ENCODE measurements around the gene MARK3. TPM values are rescaled to one million over a fixed set of nuclear protein-coding genes. Genes with fewer than 3 reads are reported as not detected.

The MARK3 gene
- total and polyA plus RNA-seq, 2 of the 13 experiments (the other 11 are each of a cell fraction or from before 2014, with no cell fraction given), result 47.7 to 56.6 TPM

- TF ChIP-seq ZFP91 (CRISPR knock-in tag; IDR thresholded peaks at IDR 0.05; ENCODE audit: borderline replicate concordance), result 0 out of 2 replicates have a peak, but pooled peaks have one; percentile 72
- TF ChIP-seq, protein P1, sequence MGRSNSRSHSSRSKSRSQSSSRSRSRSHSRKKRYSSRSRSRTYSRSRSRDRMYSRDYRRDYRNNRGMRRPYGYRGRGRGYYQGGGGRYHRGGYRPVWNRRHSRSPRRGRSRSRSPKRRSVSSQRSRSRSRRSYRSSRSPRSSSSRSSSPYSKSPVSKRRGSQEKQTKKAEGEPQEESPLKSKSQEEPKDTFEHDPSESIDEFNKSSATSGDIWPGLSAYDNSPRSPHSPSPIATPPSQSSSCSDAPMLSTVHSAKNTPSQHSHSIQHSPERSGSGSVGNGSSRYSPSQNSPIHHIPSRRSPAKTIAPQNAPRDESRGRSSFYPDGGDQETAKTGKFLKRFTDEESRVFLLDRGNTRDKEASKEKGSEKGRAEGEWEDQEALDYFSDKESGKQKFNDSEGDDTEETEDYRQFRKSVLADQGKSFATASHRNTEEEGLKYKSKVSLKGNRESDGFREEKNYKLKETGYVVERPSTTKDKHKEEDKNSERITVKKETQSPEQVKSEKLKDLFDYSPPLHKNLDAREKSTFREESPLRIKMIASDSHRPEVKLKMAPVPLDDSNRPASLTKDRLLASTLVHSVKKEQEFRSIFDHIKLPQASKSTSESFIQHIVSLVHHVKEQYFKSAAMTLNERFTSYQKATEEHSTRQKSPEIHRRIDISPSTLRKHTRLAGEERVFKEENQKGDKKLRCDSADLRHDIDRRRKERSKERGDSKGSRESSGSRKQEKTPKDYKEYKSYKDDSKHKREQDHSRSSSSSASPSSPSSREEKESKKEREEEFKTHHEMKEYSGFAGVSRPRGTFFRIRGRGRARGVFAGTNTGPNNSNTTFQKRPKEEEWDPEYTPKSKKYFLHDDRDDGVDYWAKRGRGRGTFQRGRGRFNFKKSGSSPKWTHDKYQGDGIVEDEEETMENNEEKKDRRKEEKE (IDR thresholded peaks at IDR 0.05), result no peak
- peak; percentile 21; the same call in 1 of the 2 replicates for TF ChIP-seq CAMTA2 (CRISPR knock-in tag; IDR thresholded peaks at IDR 0.05; ENCODE audit: borderline replicate concordance)
- TF ChIP-seq ZNF605 (CRISPR knock-in tag; IDR thresholded peaks at IDR 0.05), result no peak
- TF ChIP-seq HDAC1 (CRISPR knock-in tag; IDR thresholded peaks at IDR 0.05), result 0 out of 2 replicates have a peak, but pooled peaks have one; percentile 34
- TF ChIP-seq ZNF317 (CRISPR knock-in tag; IDR thresholded peaks at IDR 0.05), result peak; percentile 31; the same call in 1 of the 2 replicates
- no peak for TF ChIP-seq ZNF264 (CRISPR knock-in tag; IDR thresholded peaks at IDR 0.05)
- TF ChIP-seq RFX1 (IDR thresholded peaks at IDR 0.05), result no peak
- TF ChIP-seq CCAR2 (optimal IDR thresholded peaks at IDR 0.05; ENCODE audit: low read depth, low read length), result no peak
- peak; percentile 35; the same call in 1 of the 2 replicates for TF ChIP-seq HNF4A (CRISPR knock-in tag; IDR thresholded peaks at IDR 0.05)
- TF ChIP-seq ZBTB8A (CRISPR knock-in tag; IDR thresholded peaks at IDR 0.05; ENCODE audit: borderline replicate concordance, low read depth), result no peak
- 0 out of 2 replicates have a peak, but pooled peaks have one; percentile 23 for TF ChIP-seq PATZ1 (CRISPR knock-in tag; IDR thresholded peaks at IDR 0.05)
- 0 out of 2 replicates have a peak, but pooled peaks have one; percentile 8 for TF ChIP-seq RAD21 (CRISPR knock-in tag; IDR thresholded peaks at IDR 0.05)
- TF ChIP-seq PAF1 (CRISPR knock-in tag; IDR thresholded peaks at IDR 0.05), result 0 out of 2 replicates have a peak, but pooled peaks have one; percentile 52
- TF ChIP-seq, protein P2, sequence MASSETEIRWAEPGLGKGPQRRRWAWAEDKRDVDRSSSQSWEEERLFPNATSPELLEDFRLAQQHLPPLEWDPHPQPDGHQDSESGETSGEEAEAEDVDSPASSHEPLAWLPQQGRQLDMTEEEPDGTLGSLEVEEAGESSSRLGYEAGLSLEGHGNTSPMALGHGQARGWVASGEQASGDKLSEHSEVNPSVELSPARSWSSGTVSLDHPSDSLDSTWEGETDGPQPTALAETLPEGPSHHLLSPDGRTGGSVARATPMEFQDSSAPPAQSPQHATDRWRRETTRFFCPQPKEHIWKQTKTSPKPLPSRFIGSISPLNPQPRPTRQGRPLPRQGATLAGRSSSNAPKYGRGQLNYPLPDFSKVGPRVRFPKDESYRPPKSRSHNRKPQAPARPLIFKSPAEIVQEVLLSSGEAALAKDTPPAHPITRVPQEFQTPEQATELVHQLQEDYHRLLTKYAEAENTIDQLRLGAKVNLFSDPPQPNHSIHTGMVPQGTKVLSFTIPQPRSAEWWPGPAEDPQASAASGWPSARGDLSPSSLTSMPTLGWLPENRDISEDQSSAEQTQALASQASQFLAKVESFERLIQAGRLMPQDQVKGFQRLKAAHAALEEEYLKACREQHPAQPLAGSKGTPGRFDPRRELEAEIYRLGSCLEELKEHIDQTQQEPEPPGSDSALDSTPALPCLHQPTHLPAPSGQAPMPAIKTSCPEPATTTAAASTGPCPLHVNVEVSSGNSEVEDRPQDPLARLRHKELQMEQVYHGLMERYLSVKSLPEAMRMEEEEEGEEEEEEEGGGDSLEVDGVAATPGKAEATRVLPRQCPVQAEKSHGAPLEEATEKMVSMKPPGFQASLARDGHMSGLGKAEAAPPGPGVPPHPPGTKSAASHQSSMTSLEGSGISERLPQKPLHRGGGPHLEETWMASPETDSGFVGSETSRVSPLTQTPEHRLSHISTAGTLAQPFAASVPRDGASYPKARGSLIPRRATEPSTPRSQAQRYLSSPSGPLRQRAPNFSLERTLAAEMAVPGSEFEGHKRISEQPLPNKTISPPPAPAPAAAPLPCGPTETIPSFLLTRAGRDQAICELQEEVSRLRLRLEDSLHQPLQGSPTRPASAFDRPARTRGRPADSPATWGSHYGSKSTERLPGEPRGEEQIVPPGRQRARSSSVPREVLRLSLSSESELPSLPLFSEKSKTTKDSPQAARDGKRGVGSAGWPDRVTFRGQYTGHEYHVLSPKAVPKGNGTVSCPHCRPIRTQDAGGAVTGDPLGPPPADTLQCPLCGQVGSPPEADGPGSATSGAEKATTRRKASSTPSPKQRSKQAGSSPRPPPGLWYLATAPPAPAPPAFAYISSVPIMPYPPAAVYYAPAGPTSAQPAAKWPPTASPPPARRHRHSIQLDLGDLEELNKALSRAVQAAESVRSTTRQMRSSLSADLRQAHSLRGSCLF (CRISPR knock-in tag; IDR thresholded peaks at IDR 0.05; ENCODE audit: borderline replicate concordance), result no peak
- no peak for TF ChIP-seq SOX6 (IDR thresholded peaks at IDR 0.05)
- TF ChIP-seq SOX6 (CRISPR knock-in tag; IDR thresholded peaks at IDR 0.05), result peak; percentile 14; the same call in 1 of the 2 replicates
- TF ChIP-seq KMT2A (CRISPR knock-in tag; IDR thresholded peaks at IDR 0.05), result no peak; the same call in 1 of the 2 replicates
Observed at GRCh38 chr14:103517721-103518421, 132.7 kb downstream of the MARK3 start (continued).
